Measurements from ENCODE around the gene GSN. TPM values are rescaled to one million over a fixed set of nuclear protein-coding genes. Genes with fewer than 3 reads are reported as not detected.
A peak's percentile ranks its signal among the peaks of the same experiment; 100 is the strongest.

The GSN gene
- total and polyA plus RNA-seq, 4 donors: 133 to 468 (median 233) TPM

DNA sequence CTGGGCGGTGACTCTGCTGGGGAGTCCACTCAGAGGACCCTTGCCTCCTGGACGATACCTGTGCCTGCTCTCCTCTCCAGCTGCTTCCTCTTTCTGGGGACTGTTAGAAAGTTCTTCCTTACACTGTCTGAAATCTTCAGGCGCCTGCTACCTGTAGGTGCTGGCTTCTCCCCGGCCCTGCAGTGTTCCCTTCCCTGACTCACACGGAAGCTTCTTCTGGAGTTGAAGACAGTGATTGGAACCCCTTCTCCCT is 562 bp downstream of the GSN start:
- peak overlapping the region in 1 of 2 donors; percentile 30 for H3K9ac ChIP-seq (ENCODE audit: insufficient read depth in 1 of 2, low read length in 2 of 2)
- peaks cover 0 to 3% (median 0%) of the 10 kb centered on the region in 3 donors for H3K27me3 ChIP-seq (ENCODE audit: control insufficient read depth in 3 of 3, insufficient read depth in 3 of 3, low read length in 2 of 3)
- peaks cover 10 to 41% (median 17%) of the 10 kb centered on the region in 5 donors for H3K4me1 ChIP-seq (ENCODE audit: control insufficient read depth in 5 of 5, insufficient read depth in 5 of 5, low read length in 5 of 5)
- H3K9me3 ChIP-seq (ENCODE audit: control insufficient read depth in 4 of 4, insufficient read depth in 3 of 4, low read length in 3 of 4): peaks cover 0 to 2% (median 0%) of the 10 kb centered on the region in 4 donors
- ATAC-seq (ENCODE audit: insufficient read depth, low FRiP score): no peak
- WGBS, 2 donors: 3 to 6% methylated on average over 5 of the region's 5 CpGs
- TF ChIP-seq, protein P1, sequence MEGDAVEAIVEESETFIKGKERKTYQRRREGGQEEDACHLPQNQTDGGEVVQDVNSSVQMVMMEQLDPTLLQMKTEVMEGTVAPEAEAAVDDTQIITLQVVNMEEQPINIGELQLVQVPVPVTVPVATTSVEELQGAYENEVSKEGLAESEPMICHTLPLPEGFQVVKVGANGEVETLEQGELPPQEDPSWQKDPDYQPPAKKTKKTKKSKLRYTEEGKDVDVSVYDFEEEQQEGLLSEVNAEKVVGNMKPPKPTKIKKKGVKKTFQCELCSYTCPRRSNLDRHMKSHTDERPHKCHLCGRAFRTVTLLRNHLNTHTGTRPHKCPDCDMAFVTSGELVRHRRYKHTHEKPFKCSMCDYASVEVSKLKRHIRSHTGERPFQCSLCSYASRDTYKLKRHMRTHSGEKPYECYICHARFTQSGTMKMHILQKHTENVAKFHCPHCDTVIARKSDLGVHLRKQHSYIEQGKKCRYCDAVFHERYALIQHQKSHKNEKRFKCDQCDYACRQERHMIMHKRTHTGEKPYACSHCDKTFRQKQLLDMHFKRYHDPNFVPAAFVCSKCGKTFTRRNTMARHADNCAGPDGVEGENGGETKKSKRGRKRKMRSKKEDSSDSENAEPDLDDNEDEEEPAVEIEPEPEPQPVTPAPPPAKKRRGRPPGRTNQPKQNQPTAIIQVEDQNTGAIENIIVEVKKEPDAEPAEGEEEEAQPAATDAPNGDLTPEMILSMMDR (IDR thresholded peaks at IDR 0.05; ENCODE audit: control extremely low read depth, extremely low read depth): no peak
- H3K36me3 ChIP-seq (ENCODE audit: control insufficient read depth in 4 of 4, insufficient read depth in 4 of 4, low read length in 4 of 4): no peaks in the 10 kb centered on the region
- peak overlapping the region; percentile 62 for H3K4me3 ChIP-seq
- no peak for DNase-seq
- H3K27ac ChIP-seq (ENCODE audit: low read depth in 1 of 2, low read length in 1 of 2): peak overlapping the region; percentile 69 to 81

DNA sequence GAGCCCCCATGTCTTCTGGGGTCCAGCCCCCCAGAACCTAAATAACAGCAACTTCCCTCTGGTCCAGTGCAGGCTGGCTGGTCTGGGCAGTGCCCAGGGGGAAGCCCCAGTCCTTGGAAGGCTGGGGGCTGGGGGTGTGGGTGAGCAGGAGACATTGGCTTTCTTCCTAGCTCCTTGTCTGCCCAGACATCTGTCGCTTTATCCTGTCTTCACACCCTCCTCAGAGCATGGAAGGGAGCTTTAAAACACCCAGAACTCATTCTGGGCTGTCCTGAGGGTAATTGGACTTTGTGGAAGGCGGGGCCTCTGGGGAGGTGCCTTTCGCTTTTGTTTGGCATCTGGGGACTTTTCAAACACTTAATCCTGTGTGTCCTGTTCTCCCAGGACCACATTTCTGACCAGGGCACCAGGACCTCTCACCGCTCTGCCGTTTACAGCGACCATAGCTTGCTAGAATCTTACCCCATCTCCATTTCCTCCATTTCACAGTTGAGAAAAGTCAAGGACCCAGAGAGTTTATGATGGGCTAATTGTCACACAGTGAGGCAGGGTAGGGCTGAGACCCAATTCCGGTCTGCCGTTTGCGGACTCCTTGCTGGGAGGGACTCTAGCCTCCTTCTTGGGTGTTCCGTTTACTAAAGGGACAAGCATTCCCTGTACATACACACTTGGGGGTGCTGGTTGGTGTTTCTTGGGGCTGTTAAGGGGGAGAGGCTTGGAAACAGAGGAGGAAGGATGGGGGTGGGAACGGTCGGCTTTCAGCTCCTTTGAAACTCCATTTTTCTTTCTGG is 1.1 kb downstream of the GSN start:
- Histone ChIP-seq H3K36me3 (ENCODE audit: control insufficient read depth in 4 of 4, insufficient read depth in 4 of 4, low read length in 4 of 4) (no peaks in the 10 kb centered on the region), H3K9me3 (ENCODE audit: control insufficient read depth in 4 of 4, insufficient read depth in 3 of 4, low read length in 3 of 4) (peaks cover 0 to 2% (median 0%) of the 10 kb centered on the region in 4 donors), H3K27me3 (ENCODE audit: control insufficient read depth in 3 of 3, insufficient read depth in 3 of 3, low read length in 2 of 3) (peaks cover 0 to 3% (median 0%) of the 10 kb centered on the region in 3 donors), H3K4me1 (ENCODE audit: control insufficient read depth in 5 of 5, insufficient read depth in 5 of 5, low read length in 5 of 5) (peaks cover 10 to 41% (median 17%) of the 10 kb centered on the region in 5 donors), H3K27ac (ENCODE audit: low read depth in 1 of 2, low read length in 1 of 2) (peak overlapping the region; percentile 69 to 81), H3K9ac (ENCODE audit: insufficient read depth in 1 of 2, low read length in 2 of 2) (peak overlapping the region in 1 of 2 donors; percentile 63), H3K4me3 (peak overlapping the region; percentile 62)
- peak; percentile 7 for ATAC-seq (ENCODE audit: insufficient read depth, low FRiP score)
- 11 to 15% methylated on average over 12 of the region's 12 CpGs for WGBS, 2 donors
- TF ChIP-seq, protein P1 (IDR thresholded peaks at IDR 0.05; ENCODE audit: control extremely low read depth, extremely low read depth): no peak
- peak in 1 of 3 donors; percentile 41 for DNase-seq

DNA sequence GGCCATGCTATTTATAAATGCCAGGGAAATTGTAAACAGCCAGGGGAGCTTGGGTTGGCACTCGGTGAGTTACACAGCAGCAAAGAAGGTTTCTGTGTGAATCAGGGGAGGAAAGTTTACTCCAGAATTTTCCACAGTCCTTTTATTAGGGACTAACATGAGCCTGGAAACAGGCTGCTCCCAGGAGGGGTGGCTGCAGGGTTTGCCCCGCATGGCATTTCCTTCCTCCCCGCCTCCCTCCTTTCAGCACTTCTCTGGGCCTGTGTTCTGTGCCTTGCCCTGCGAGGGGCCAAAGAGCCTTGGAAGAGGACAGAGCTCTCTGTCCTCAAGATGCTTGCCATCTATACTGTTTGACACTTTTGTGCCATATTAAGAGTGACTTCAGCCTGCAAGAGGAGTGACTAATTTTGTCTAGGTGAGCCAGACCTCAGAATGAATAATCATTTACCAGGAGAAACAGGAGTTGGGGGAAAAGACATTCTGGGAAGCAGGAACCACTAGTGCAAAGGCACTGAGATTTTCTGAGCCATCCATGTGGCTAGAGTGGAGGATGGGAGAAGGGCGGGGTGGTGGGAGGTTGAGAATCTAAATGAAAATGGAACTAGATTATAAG is 1.8 kb downstream of the GSN start:
- TF ChIP-seq, protein P1 (IDR thresholded peaks at IDR 0.05; ENCODE audit: control extremely low read depth, extremely low read depth): no peak
- H3K4me1 ChIP-seq (ENCODE audit: control insufficient read depth in 5 of 5, insufficient read depth in 5 of 5, low read length in 5 of 5): peaks cover 10 to 41% (median 17%) of the 10 kb centered on the region in 5 donors
- peak overlapping the region; percentile 69 to 81 for H3K27ac ChIP-seq (ENCODE audit: low read depth in 1 of 2, low read length in 1 of 2)
- 41 to 44% methylated on average over 5 of the region's 5 CpGs for WGBS, 2 donors
- H3K4me3 ChIP-seq: peak overlapping the region; percentile 62
- H3K9me3 ChIP-seq (ENCODE audit: control insufficient read depth in 4 of 4, insufficient read depth in 3 of 4, low read length in 3 of 4): peaks cover 0 to 2% (median 0%) of the 10 kb centered on the region in 4 donors
- DNase-seq (no peak), ATAC-seq (ENCODE audit: insufficient read depth, low FRiP score) (no peak)
- peaks cover 0 to 3% (median 0%) of the 10 kb centered on the region in 3 donors for H3K27me3 ChIP-seq (ENCODE audit: control insufficient read depth in 3 of 3, insufficient read depth in 3 of 3, low read length in 2 of 3)
- H3K36me3 ChIP-seq (ENCODE audit: control insufficient read depth in 4 of 4, insufficient read depth in 4 of 4, low read length in 4 of 4): no peaks in the 10 kb centered on the region
- peak overlapping the region in 1 of 2 donors; percentile 63 for H3K9ac ChIP-seq (ENCODE audit: insufficient read depth in 1 of 2, low read length in 2 of 2)
